ENCODE measurements around the gene ASB13. TPM values are rescaled to one million over a fixed set of nuclear protein-coding genes. Genes with fewer than 3 reads are reported as not detected.

ASB13 gene
- total and polyA plus RNA-seq, 2 of the 13 experiments (the other 11 are each of a cell fraction or from before 2014, with no cell fraction given): 9.3 to 15.4 TPM

GRCh38 chr10:5659702-5660528, 6.5 kb downstream of the ASB13 start (continued):
- TF ChIP-seq TFDP1 (CRISPR knock-in tag; IDR thresholded peaks at IDR 0.05; ENCODE audit: borderline replicate concordance): peak; percentile 47; the same call in 1 of the 2 replicates
- TF ChIP-seq ZNF678 (CRISPR knock-in tag; IDR thresholded peaks at IDR 0.05): no peak
- no peak for TF ChIP-seq IRF1 (CRISPR knock-in tag; IDR thresholded peaks at IDR 0.05; ENCODE audit: low read depth)
- peak; percentile 47; the same call in 1 of the 2 replicates for TF ChIP-seq ZNF746 (CRISPR knock-in tag; IDR thresholded peaks at IDR 0.05)
- 0 out of 2 replicates have a peak, but pooled peaks have one; percentile 21 for TF ChIP-seq ZNF121 (CRISPR knock-in tag; IDR thresholded peaks at IDR 0.05)
- peak; percentile 24; the same call in 1 of the 2 replicates for TF ChIP-seq HNF4G (IDR thresholded peaks at IDR 0.05; ENCODE audit: borderline replicate concordance, low read depth, low read length)
- TF ChIP-seq HNF4G (CRISPR knock-in tag; IDR thresholded peaks at IDR 0.05; ENCODE audit: borderline replicate concordance, low read depth): 0 out of 2 replicates have a peak, but pooled peaks have one; percentile 8
- TF ChIP-seq ZNF704 (CRISPR knock-in tag; IDR thresholded peaks at IDR 0.05; ENCODE audit: borderline replicate concordance): no peak
- no peak for TF ChIP-seq NFE2 (CRISPR knock-in tag; IDR thresholded peaks at IDR 0.05)
- no peak; the same call in none of the 2 replicates for TF ChIP-seq ZNF605 (CRISPR knock-in tag; IDR thresholded peaks at IDR 0.05)
- 0 out of 2 replicates have a peak, but pooled peaks have one; percentile 22 for TF ChIP-seq ZBTB7A (CRISPR knock-in tag; IDR thresholded peaks at IDR 0.05)
- 0 out of 2 replicates have a peak, but pooled peaks have one; percentile 60 for TF ChIP-seq ZNF30 (CRISPR knock-in tag; IDR thresholded peaks at IDR 0.05)
- no peak for TF ChIP-seq CEBPZ (IDR thresholded peaks at IDR 0.05; ENCODE audit: low read length)
- TF ChIP-seq ZNF740 (CRISPR knock-in tag; IDR thresholded peaks at IDR 0.05): no peak
- TF ChIP-seq ZNF713 (CRISPR knock-in tag; IDR thresholded peaks at IDR 0.05): 0 out of 2 replicates have a peak, but pooled peaks have one; percentile 77
- TF ChIP-seq CHD2 (IDR thresholded peaks at IDR 0.05; ENCODE audit: low read depth, low read length): no peak
- no peak for TF ChIP-seq PLSCR1 (CRISPR knock-in tag; IDR thresholded peaks at IDR 0.05; ENCODE audit: borderline replicate concordance)
- peak; percentile 70; the same call in 1 of the 2 replicates for TF ChIP-seq MYC (CRISPR knock-in tag; IDR thresholded peaks at IDR 0.05; ENCODE audit: borderline replicate concordance)
- TF ChIP-seq ZNF350 (CRISPR knock-in tag; IDR thresholded peaks at IDR 0.05; ENCODE audit: borderline replicate concordance, low read depth): peak; percentile 67; the same call in 1 of the 2 replicates
- TF ChIP-seq ZFP36L1 (CRISPR knock-in tag; IDR thresholded peaks at IDR 0.05): no peak
- no peak for TF ChIP-seq ZNF550 (CRISPR knock-in tag; IDR thresholded peaks at IDR 0.05; ENCODE audit: borderline replicate concordance)
